Neural progenitor cell (in vitro differentiated cells): ENCODE data around the gene CAPN10.
A peak's percentile ranks its signal among the peaks of the same experiment; 100 is the strongest.

Experiments
- CTCF ChIP-seq: fragments of 200-600 bp; sonication (generic); IDR thresholded peaks from 2 replicates; pipeline ENCODE4 v1.5.1; 2017; ENCODE audit warnings: antibody characterized with exemption, mild to moderate bottlenecking
- EZH2 ChIP-seq: fragments of 200-600 bp; sonication (generic); IDR thresholded peaks from 2 replicates; pipeline ENCODE4 v1.6.1; 2017; ENCODE audit warnings: antibody characterized with exemption, mild to moderate bottlenecking, moderate library complexity
- EZH2phosphoT487 ChIP-seq: fragments of 200-600 bp; sonication (generic); IDR thresholded peaks from 2 replicates; pipeline ENCODE4 v1.6.1; 2017; ENCODE audit warnings: antibody characterized with exemption

DNA sequence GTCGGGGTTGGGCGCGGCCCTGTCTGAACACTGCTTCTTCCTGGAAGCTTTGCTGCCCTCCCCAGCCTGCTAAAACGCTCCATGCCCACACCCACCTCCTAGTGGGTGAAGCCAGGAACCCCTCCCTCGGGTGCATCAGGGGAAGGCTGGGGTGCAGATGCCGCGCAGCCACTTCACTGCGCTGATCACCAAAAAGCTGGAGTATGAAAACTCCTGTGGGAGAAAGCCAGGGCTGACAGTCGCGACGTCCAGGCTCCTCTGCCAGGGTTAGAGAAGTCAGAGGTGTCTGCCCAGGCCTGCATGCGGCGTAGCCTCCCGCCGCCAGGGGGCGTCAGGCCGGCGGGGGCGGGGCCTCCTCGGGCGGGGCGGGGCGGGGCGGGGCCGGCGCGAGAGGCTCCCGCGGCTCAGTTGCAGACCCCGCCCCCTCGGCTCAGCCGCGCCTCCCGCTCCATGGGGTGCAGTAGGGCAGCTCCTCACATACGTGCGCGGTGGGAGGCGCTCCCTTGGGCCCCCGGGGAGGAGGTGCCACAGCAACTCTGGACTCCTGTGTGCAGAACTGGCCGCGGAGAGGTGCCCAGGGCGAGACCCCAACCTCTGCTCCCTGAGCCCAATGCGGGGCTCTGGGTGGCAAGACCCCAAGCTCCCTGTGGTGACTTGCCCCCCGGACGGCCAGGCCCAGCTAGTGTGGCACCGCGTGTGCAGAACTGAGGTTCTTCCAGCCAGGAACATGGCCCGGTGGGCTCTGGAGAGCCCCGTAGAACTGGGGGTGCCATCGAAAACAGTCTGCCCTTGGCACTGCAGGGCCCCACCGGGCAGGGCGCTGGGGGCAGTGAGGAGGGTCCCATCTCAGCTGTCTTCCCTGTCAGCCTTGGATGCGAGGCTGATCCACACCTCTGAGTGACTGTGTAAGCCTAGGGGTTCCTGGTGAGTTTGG lies 20.1 kb upstream of the CAPN10 start:
- TF ChIP-seq CTCF (peak; percentile 78), EZH2 (no peak), EZH2phosphoT487 (no peak)
